Neutrophil (primary cell): ENCODE results near the gene HUS1.

ENCODE experiments used
- H3K27ac ChIP-seq: fragments of 200-600 bp; sonication (generic); 2 replicates; pipeline ENCODE4 v1.5.1; 2016; ENCODE audit warnings: mild to moderate bottlenecking, moderate library complexity
- H3K27me3 ChIP-seq: fragments of 200-600 bp; sonication (generic); 2 replicates; pipeline ENCODE4 v1.6.0; 2016; ENCODE audit warnings: mild to moderate bottlenecking
- H3K36me3 ChIP-seq: fragments of 200-600 bp; sonication (generic); 2 replicates; pipeline ENCODE4 v1.5.1; 2017
- H3K4me1 ChIP-seq, 2 experiments: fragments of 200-600 bp in 1 of 2; sonication (generic) in 1 of 2; 1 replicate in 1 of 2; 2 replicates in 1 of 2; pipeline versions ENCODE4 v1.5.1 to v1.6.1; 2013 to 2016; ENCODE audit warnings: low read depth in 1 of 2, low read length in 1 of 2, mild to moderate bottlenecking in 1 of 2, moderate library complexity in 1 of 2; ENCODE audit not compliant: control insufficient read depth in 1 of 2, insufficient read depth in 1 of 2
- H3K4me3 ChIP-seq, 2 experiments: fragments of 200-600 bp in 1 of 2; sonication (generic) in 1 of 2; 1 replicate in 1 of 2; 2 replicates in 1 of 2; pipeline ENCODE4 v1.5.1; 2013 to 2016; ENCODE audit warnings: low read depth in 1 of 2, low read length in 1 of 2, mild to moderate bottlenecking in 1 of 2, moderate library complexity in 1 of 2
- H3K9me3 ChIP-seq: fragments of 200-600 bp; sonication (generic); 2 replicates; pipeline ENCODE4 v1.5.1; 2016
- TF ChIP-seq, protein P1 (sequence below): fragments of 200-600 bp; sonication (generic); IDR thresholded peaks from 2 replicates; pipeline ENCODE4 v1.5.1; 2016; ENCODE audit warnings: antibody characterized with exemption

Gene HUS1

DNA sequence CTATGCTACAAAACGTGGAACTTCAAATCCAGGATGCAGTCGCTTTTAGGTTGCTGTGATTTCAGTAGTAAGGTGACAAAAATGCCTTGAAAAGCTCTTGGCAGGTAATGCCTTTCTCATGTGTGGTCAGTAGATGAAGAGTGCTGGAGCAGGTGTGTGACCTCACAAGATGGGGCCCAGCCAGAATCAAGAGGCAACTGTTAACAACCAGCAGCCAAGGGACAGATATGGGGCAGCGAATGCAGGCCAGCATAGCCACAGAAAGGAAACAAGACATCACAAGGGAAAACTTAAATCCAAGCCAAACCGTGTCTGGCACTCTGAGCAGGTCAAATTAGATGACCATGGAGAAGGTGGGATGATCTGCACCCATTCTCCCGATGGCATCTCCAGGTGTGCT lies 12.3 kb downstream of the HUS1 start:
- H3K9me3 ChIP-seq: no peaks in the 10 kb centered on the region
- H3K27me3 ChIP-seq: no peaks in the 10 kb centered on the region
- H3K4me3 ChIP-seq: no peak overlapping the region
- H3K27ac ChIP-seq: no peak overlapping the region
- H3K36me3 ChIP-seq: peaks cover 69% of the 10 kb centered on the region
- TF ChIP-seq, protein P1, sequence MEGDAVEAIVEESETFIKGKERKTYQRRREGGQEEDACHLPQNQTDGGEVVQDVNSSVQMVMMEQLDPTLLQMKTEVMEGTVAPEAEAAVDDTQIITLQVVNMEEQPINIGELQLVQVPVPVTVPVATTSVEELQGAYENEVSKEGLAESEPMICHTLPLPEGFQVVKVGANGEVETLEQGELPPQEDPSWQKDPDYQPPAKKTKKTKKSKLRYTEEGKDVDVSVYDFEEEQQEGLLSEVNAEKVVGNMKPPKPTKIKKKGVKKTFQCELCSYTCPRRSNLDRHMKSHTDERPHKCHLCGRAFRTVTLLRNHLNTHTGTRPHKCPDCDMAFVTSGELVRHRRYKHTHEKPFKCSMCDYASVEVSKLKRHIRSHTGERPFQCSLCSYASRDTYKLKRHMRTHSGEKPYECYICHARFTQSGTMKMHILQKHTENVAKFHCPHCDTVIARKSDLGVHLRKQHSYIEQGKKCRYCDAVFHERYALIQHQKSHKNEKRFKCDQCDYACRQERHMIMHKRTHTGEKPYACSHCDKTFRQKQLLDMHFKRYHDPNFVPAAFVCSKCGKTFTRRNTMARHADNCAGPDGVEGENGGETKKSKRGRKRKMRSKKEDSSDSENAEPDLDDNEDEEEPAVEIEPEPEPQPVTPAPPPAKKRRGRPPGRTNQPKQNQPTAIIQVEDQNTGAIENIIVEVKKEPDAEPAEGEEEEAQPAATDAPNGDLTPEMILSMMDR: no peak
- peaks cover 0 to 13% of the 10 kb centered on the region in 2 experiments for H3K4me1 ChIP-seq

- Histone ChIP-seq H3K36me3 (peaks cover 79% of the 10 kb centered on the region), H3K4me1 (peaks cover 0 to 9% of the 10 kb centered on the region in 2 experiments), H3K4me3 (no peak overlapping the region), H3K27ac (no peak overlapping the region), H3K27me3 (no peaks in the 10 kb centered on the region), H3K9me3 (no peaks in the 10 kb centered on the region)
- TF ChIP-seq, protein P1: no peak
Measured at GRCh38 chr7:47965456-47965855, 14.0 kb downstream of the HUS1 start.

DNA sequence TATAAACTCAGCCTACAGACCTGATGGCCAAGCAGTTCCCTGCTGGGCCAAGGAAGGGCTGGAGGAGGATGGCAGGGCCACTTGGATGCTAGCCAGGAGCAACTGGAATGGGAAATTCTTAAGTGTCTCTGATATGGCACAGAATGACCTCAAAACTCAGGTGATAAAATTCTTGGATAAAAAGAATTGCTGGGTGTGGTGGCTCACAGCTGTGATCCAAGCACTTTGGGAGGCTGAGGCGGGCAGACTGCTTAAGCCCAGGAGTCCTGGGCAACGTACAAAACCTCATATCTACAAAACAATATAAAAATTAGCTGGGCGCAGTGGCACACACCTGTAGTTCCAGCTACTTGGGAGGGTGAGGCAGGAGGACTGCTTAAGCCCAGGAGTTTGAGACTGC lies 17.2 kb downstream of the HUS1 start:
- TF ChIP-seq, protein P1: no peak
- H3K9me3 ChIP-seq: no peaks in the 10 kb centered on the region
- peaks cover 65% of the 10 kb centered on the region for H3K36me3 ChIP-seq
- H3K4me1 ChIP-seq: peaks cover 0 to 3% of the 10 kb centered on the region in 2 experiments
- no peak overlapping the region for H3K4me3 ChIP-seq
- no peak overlapping the region for H3K27ac ChIP-seq
- H3K27me3 ChIP-seq: no peaks in the 10 kb centered on the region

DNA sequence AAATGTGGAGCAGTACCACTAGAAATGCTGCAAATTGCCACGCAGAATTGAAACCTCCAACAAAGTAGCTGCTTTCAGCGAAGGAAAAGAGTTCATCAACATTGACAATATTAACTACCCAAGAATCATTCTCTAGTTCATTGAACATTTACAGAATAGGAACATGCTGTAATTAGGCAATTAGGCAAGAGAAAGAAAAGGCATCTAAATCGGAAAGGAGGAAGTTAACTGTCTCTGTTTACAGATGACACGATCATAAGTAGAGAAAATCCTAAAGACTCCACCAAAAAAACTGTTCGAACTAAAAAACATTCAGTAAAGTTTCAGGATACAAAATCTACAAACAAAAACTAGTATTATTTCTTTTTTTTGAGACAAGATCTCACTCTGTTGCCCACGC lies 22.3 kb downstream of the HUS1 start:
- H3K27me3 ChIP-seq: no peaks in the 10 kb centered on the region
- no peaks in the 10 kb centered on the region for H3K9me3 ChIP-seq
- H3K4me1 ChIP-seq: peaks cover 0 to 5% of the 10 kb centered on the region in 2 experiments
- H3K4me3 ChIP-seq: no peak overlapping the region
- TF ChIP-seq, protein P1: no peak
- H3K36me3 ChIP-seq: peaks cover 37% of the 10 kb centered on the region
- peak overlapping the region; percentile 1 for H3K27ac ChIP-seq

- no peaks in the 10 kb centered on the region for H3K27me3 ChIP-seq
- H3K36me3 ChIP-seq: peaks cover 27% of the 10 kb centered on the region
- H3K4me1 ChIP-seq: peaks cover 0 to 5% of the 10 kb centered on the region in 2 experiments
- H3K27ac ChIP-seq: no peak overlapping the region
- TF ChIP-seq, protein P1: no peak
- H3K4me3 ChIP-seq: no peak overlapping the region
- no peaks in the 10 kb centered on the region for H3K9me3 ChIP-seq
Measured at GRCh38 chr7:47956220-47956619, 23.2 kb downstream of the HUS1 start.
